GM18517 (cell line): ENCODE results near the gene LALBA.
"Not testable (repeated sequence)": the region's sequence is repeated elsewhere in the genome, so short reads cannot be mapped to it uniquely, and the experiment has no call there.

Source experiments
- ATAC-seq: cut with Tn5 transposase; IDR thresholded peaks from one replicate; pipeline ENCODE4 v1.9.1; 2021; ENCODE audit warnings: mild to moderate bottlenecking, moderate library complexity; ENCODE audit not compliant: unreplicated experiment

Gene LALBA

GRCh38 chr12:48532601-48533000 lies 37.2 kb downstream of the LALBA start:
- no peak for ATAC-seq

- ATAC-seq, result no peak
Measured at GRCh38 chr12:48527891-48528670, 41.8 kb downstream of the LALBA start.

GRCh38 chr12:48525332-48525731 lies 44.5 kb downstream of the LALBA start, which contains the start of gene OR8S1:
OR8S1 (plus strand) TSS chr12:48525632; CDS start chr12:48525632, 0 bp downstream.
- no peak for ATAC-seq

- not testable (repeated sequence) for ATAC-seq
Measured at GRCh38 chr12:48520381-48520780, 49.5 kb downstream of the LALBA start.
